Lower leg skin (tissue), 4 donors: Measurements from ENCODE around the gene B3GALT6. TPM values are rescaled to one million over a fixed set of nuclear protein-coding genes. Genes with fewer than 3 reads are reported as not detected.

Source experiments
- DNase-seq, 2 donors: peaks; one replicate each; pipeline ENCODE4 v3.0.0-alpha.2; 2019; ENCODE audit warnings: low spot score in 2 of 2
- H3K4me3 ChIP-seq: fragments of 200-600 bp; sonication (generic); 2 replicates; pipeline ENCODE4 v1.5.1; 2017; ENCODE audit warnings: mild to moderate bottlenecking, low read depth; ENCODE audit not compliant: poor library complexity, severe bottlenecking
- CTCF ChIP-seq, 3 donors: fragments of 450-650 bp; IDR thresholded peaks; one replicate each; pipeline ENCODE4 v1.5.1; 2016; ENCODE audit warnings: antibody characterized with exemption in 3 of 3, mild to moderate bottlenecking in 3 of 3, moderate library complexity in 2 of 3
- POLR2A ChIP-seq, 2 donors: fragments of 450-650 bp; IDR thresholded peaks; one replicate each; pipeline ENCODE4 v1.6.1; 2016 to 2017; ENCODE audit warnings: antibody characterized with exemption in 2 of 2, mild to moderate bottlenecking in 1 of 2, moderate library complexity in 1 of 2
- WGBS, 2 donors: methylation state at CpG; one replicate each; pipeline ENCODE4 v1.1.5; 2018; 5-methylcytosine and 5-hydroxymethylcytosine counted together
- intact Hi-C: fragments of 100-400 bp; cut with DNase I; formaldehyde crosslinking; loops from one replicate; pipeline ENCODE4 v1.15.0; 2023; ENCODE audit warnings: low total_unique reads
- total RNA-seq, 4 donors: library from RNA; depleted of rRNA; stranded (reverse); fragments of >200 nt; gene quantifications; one replicate each; pipeline ENCODE4 v1.1.0, GENCODE V29; 2016

Gene B3GALT6
- total RNA-seq, 4 donors from 2014 or later: 12.8 to 26.1 (median 18.9) TPM

- H3K4me3 ChIP-seq: no peak overlapping the region
- TF ChIP-seq POLR2A (IDR thresholded peaks at IDR 0.05) (no peak), CTCF (IDR thresholded peaks at IDR 0.05) (no peak)
- no peak for DNase-seq
- 88 to 91% methylated on average over 30 to 31 of the region's 31 CpGs for WGBS, 2 donors
- intact Hi-C loops: no loop called here
These were observed 25.2 kb downstream of the B3GALT6 start for GRCh38 chr1:1256956-1257871.

- H3K4me3 ChIP-seq: no peak overlapping the region
- intact Hi-C loops: no loop called here
- WGBS, 2 donors: 56 to 79% methylated on average over 21 to 22 of the region's 22 CpGs
- no peak for DNase-seq
- TF ChIP-seq CTCF (IDR thresholded peaks at IDR 0.05) (no peak), POLR2A (IDR thresholded peaks at IDR 0.05) (no peak)
These were observed 27.1 kb downstream of the B3GALT6 start for GRCh38 chr1:1259119-1259488.

GRCh38 chr1:1259540-1259939 is 27.5 kb downstream of the B3GALT6 start:
- no peak for TF ChIP-seq CTCF (IDR thresholded peaks at IDR 0.05)
- TF ChIP-seq POLR2A (IDR thresholded peaks at IDR 0.05): no peak
- intact Hi-C loops: no loop called here
- no peak for DNase-seq
- 91 to 92% methylated on average over 18 of the region's 18 CpGs for WGBS, 2 donors
- H3K4me3 ChIP-seq: no peak overlapping the region

- DNase-seq: no peak
- H3K4me3 ChIP-seq: no peak overlapping the region
- 78 to 82% methylated on average over 26 of the region's 26 CpGs for WGBS, 2 donors
- TF ChIP-seq CTCF (IDR thresholded peaks at IDR 0.05) (no peak), POLR2A (IDR thresholded peaks at IDR 0.05) (no peak)
- intact Hi-C loops: no loop called here
These were observed 28.0 kb downstream of the B3GALT6 start for GRCh38 chr1:1259951-1260600.

GRCh38 chr1:1260843-1261560 is 29.0 kb downstream of the B3GALT6 start:
- intact Hi-C loops: no loop called here
- TF ChIP-seq CTCF (IDR thresholded peaks at IDR 0.05) (no peak), POLR2A (IDR thresholded peaks at IDR 0.05) (no peak)
- 69 to 74% methylated on average over 16 of the region's 16 CpGs for WGBS, 2 donors
- H3K4me3 ChIP-seq: no peak overlapping the region
- no peak for DNase-seq
